KMS-11 (cell line): ENCODE data around the gene C5orf46.

Source experiments
- H2AFZ ChIP-seq: fragments of 200-600 bp; sonication (generic); 2 replicates; pipeline ENCODE4 v1.6.1; 2016; ENCODE audit warnings: antibody characterized with exemption, mixed run types, low read depth
- H3K27ac ChIP-seq: fragments of 200-600 bp; sonication (generic); 2 replicates; pipeline ENCODE4 v1.6.1; 2016; ENCODE audit warnings: mild to moderate bottlenecking, mixed run types
- H3K27me3 ChIP-seq: fragments of 200-600 bp; sonication (generic); 2 replicates; pipeline ENCODE4 v1.6.1; 2017; ENCODE audit warnings: mild to moderate bottlenecking, low read depth, mixed run types, moderate library complexity; ENCODE audit not compliant: insufficient read depth
- H3K36me3 ChIP-seq: fragments of 200-600 bp; sonication (generic); 2 replicates; pipeline ENCODE4 v1.6.1; 2017; ENCODE audit warnings: mild to moderate bottlenecking, mixed run types; ENCODE audit not compliant: insufficient read depth
- H3K4me1 ChIP-seq: fragments of 200-600 bp; sonication (generic); 2 replicates; pipeline ENCODE4 v1.6.1; 2016; ENCODE audit warnings: mild to moderate bottlenecking, low read depth, mixed run types; ENCODE audit not compliant: poor library complexity, severe bottlenecking
- H3K4me2 ChIP-seq: fragments of 200-600 bp; sonication (generic); 2 replicates; pipeline ENCODE4 v1.7.0; 2016; ENCODE audit warnings: mild to moderate bottlenecking, mixed run types
- H3K4me3 ChIP-seq: fragments of 200-600 bp; sonication (generic); IDR thresholded peaks from 2 replicates; pipeline ENCODE4 v1.6.1; 2017; ENCODE audit warnings: low read depth, low read length, mixed read lengths; ENCODE audit not compliant: insufficient read depth
- H3K79me2 ChIP-seq: fragments of 200-600 bp; sonication (generic); 2 replicates; pipeline ENCODE4 v1.6.1; 2016; ENCODE audit warnings: low read depth, mixed run types; ENCODE audit not compliant: insufficient read depth
- H3K9ac ChIP-seq: fragments of 200-600 bp; sonication (generic); 2 replicates; pipeline ENCODE4 v1.6.1; 2016; ENCODE audit warnings: mild to moderate bottlenecking, mixed run types
- H4K20me1 ChIP-seq: fragments of 200-600 bp; sonication (generic); 2 replicates; pipeline ENCODE4 v1.6.1; 2016; ENCODE audit warnings: mild to moderate bottlenecking, mixed run types; ENCODE audit not compliant: insufficient read depth
- TF ChIP-seq, protein P1 (sequence below): fragments of 200-600 bp; sonication (generic); conservative IDR thresholded peaks from 2 replicates; pipeline ENCODE4 v1.6.1; 2017; ENCODE audit warnings: low read depth, mild to moderate bottlenecking, antibody characterized with exemption, low read length, moderate library complexity, mixed read lengths

C5orf46 gene

DNA sequence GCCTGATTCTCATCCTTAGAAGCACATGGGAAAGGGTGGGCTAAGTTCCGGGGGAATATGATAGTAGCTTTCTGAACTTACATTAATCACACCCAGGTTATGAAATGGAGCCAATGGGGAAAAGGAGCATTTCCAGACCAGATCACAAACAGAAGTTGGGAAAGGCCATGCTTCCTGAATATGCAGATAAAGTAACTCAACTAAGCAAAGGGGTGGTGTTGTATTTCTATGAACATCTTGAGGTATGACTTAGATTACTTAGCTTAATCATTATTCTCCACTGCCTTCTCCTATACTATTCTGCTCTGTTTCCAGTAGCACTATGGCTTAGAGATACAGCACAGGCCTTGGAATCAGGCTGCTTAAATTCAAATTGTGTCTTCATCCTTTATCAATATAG is 10.5 kb downstream of the C5orf46 start:
- TF ChIP-seq, protein P1, sequence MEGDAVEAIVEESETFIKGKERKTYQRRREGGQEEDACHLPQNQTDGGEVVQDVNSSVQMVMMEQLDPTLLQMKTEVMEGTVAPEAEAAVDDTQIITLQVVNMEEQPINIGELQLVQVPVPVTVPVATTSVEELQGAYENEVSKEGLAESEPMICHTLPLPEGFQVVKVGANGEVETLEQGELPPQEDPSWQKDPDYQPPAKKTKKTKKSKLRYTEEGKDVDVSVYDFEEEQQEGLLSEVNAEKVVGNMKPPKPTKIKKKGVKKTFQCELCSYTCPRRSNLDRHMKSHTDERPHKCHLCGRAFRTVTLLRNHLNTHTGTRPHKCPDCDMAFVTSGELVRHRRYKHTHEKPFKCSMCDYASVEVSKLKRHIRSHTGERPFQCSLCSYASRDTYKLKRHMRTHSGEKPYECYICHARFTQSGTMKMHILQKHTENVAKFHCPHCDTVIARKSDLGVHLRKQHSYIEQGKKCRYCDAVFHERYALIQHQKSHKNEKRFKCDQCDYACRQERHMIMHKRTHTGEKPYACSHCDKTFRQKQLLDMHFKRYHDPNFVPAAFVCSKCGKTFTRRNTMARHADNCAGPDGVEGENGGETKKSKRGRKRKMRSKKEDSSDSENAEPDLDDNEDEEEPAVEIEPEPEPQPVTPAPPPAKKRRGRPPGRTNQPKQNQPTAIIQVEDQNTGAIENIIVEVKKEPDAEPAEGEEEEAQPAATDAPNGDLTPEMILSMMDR, result no peak
- no peak overlapping the region for H2AFZ ChIP-seq
- H4K20me1 ChIP-seq, result no peaks in the 10 kb centered on the region
- H3K36me3 ChIP-seq, result no peaks in the 10 kb centered on the region
- no peak overlapping the region for H3K4me2 ChIP-seq
- no peak overlapping the region for H3K27ac ChIP-seq
- H3K27me3 ChIP-seq, result no peaks in the 10 kb centered on the region
- no peak overlapping the region for H3K9ac ChIP-seq
- H3K79me2 ChIP-seq, result no peaks in the 10 kb centered on the region
- no peak overlapping the region for H3K4me3 ChIP-seq
- H3K4me1 ChIP-seq, result no peaks in the 10 kb centered on the region

DNA sequence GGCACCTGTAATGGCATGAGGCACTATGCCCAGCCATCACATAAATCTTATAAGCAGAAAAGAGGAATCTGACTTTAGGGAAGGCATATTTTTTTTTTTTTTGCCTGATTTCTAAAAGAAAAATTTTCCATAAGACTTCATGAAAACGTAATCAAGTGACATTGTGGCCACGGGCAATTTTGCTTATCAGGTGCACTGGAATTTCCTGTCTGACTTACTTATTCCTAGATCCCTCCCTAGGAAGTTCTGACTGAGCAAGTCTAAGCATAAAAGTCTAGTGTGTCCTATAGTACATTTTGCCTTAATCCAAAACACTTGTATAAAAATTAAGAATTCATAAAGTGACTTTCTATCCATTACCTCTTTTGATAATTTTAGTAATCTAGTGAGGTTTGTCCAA is 12.5 kb downstream of the C5orf46 start:
- Histone ChIP-seq H3K27me3 (no peaks in the 10 kb centered on the region), H2AFZ (no peak overlapping the region), H3K4me2 (no peak overlapping the region), H3K36me3 (no peaks in the 10 kb centered on the region), H3K4me1 (no peaks in the 10 kb centered on the region), H4K20me1 (no peaks in the 10 kb centered on the region), H3K79me2 (no peaks in the 10 kb centered on the region), H3K4me3 (no peak overlapping the region), H3K9ac (no peak overlapping the region), H3K27ac (no peak overlapping the region)
- TF ChIP-seq, protein P1, result no peak

DNA sequence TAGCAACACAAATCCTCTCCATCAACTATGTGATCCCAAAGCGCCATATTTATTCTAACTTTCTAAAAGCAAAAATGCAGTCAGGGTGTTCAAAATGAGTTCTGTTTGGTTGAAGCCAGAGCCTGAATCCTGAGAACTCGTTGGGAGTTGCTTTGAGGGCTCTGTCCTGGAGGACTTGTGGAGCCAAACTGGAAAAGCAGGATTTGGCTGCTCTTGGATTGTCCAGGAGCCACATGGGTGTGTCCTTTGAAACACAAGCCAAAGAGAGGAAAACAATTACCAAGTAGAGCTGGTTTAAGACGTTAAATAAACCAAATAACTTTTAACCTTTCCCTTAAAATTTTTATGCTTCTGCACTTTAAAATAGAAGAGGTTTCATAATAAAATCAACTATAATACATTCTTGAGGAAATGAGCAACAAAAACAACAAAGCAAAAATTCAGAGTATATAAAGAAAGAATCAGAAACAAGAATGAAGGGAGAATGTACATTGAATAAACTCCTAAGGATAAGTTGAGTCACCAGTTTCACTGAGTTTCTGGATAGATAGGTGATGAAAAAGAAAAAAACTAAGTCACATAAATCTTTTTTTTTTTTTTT is 13.5 kb downstream of the C5orf46 start:
- TF ChIP-seq, protein P1, result no peak
- Histone ChIP-seq H4K20me1 (no peaks in the 10 kb centered on the region), H2AFZ (no peak overlapping the region), H3K79me2 (no peaks in the 10 kb centered on the region), H3K4me3 (no peak overlapping the region), H3K9ac (no peak overlapping the region), H3K4me1 (no peaks in the 10 kb centered on the region), H3K27me3 (no peaks in the 10 kb centered on the region), H3K4me2 (no peak overlapping the region), H3K36me3 (no peaks in the 10 kb centered on the region), H3K27ac (no peak overlapping the region)

DNA sequence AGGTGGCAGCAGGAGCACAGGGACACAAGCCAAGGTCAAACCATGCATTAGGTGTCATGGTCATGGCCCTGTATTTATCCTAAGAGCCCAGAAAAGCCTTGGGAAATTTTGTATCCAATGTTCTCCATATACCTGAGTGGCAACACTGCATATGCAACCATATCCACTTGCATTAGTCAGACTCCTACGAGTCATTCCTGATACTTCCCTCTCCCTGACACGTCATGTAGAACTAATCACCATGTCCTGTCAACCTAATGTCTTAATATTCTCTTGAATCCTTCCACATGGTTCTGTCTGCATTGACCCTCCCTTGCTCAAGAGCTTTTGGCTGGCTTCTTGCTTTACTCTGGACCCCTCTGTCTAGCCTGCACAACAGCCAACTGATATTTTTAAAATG is 18.4 kb downstream of the C5orf46 start:
- H3K4me1 ChIP-seq, result no peaks in the 10 kb centered on the region
- no peak overlapping the region for H3K4me2 ChIP-seq
- H2AFZ ChIP-seq, result no peak overlapping the region
- H3K27me3 ChIP-seq, result no peaks in the 10 kb centered on the region
- no peaks in the 10 kb centered on the region for H3K36me3 ChIP-seq
- no peak overlapping the region for H3K4me3 ChIP-seq
- H4K20me1 ChIP-seq, result no peaks in the 10 kb centered on the region
- no peak overlapping the region for H3K27ac ChIP-seq
- H3K79me2 ChIP-seq, result no peaks in the 10 kb centered on the region
- no peak overlapping the region for H3K9ac ChIP-seq
- TF ChIP-seq, protein P1, result no peak
